Daoy (cell line): ENCODE data around the gene IFNA4. TPM values are rescaled to one million over a fixed set of nuclear protein-coding genes. Genes with fewer than 3 reads are reported as not detected.
"Not testable (repeated sequence)": the region's sequence is repeated elsewhere in the genome, so short reads cannot be mapped to it uniquely, and the experiment has no call there.

Experiments
- DNase-seq: peaks from one replicate; pipeline ENCODE4 v3.0.0-alpha.2; 2015; ENCODE audit warnings: low read depth
- total RNA-seq: library from RNA; depleted of rRNA; stranded (reverse); fragments of >200 nt; shearing (Covaris generic); gene quantifications from 2 replicates; pipeline ENCODE4 v1.2.3, GENCODE V29; 2014; rRNA removed

IFNA4 gene
- not detected in 2 replicates for total RNA-seq

DNA sequence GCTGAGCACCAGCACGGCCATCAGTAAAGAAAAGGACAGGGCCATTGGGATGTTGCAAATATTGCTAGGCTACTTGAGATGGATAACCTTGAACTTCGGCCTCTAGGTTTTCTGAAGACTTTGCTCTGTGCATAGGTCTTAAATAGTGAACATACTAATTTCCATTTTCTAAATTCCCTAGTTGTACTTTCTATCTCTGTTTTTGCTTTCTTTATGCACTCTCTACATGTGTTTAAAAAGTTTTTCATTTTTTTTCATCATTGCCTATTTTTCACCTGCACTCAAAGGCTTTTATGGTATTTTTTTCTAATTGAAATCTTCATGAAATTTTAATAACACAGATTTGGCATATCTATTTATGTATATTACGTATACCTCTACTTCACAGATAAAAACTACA, at the start of gene IFNA4:
Gene IFNA4 (minus strand): TSS at position 101 of the 400 bp plus-strand sequence. CDS start 56 bp downstream, at position 45.
- DNase-seq = not testable (repeated sequence)

DNA sequence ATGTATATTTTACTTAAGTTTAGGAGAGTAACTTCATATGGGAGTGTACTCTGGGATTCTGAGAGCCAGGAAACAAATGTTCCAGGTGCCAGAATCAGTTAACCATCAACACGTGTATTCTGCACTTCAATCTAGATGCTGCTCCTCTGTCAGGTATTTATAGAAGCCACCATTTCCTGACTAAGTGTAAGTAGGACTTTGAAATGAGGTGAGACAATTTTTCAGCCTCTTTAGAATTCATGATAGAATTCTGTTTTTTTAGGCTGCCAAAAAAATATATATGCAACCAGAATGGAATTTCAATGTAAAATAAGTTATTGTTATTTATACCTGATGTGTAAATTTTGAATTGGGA, 49.0 kb upstream of the IFNA4 start:
- DNase-seq = not testable (repeated sequence)

DNA sequence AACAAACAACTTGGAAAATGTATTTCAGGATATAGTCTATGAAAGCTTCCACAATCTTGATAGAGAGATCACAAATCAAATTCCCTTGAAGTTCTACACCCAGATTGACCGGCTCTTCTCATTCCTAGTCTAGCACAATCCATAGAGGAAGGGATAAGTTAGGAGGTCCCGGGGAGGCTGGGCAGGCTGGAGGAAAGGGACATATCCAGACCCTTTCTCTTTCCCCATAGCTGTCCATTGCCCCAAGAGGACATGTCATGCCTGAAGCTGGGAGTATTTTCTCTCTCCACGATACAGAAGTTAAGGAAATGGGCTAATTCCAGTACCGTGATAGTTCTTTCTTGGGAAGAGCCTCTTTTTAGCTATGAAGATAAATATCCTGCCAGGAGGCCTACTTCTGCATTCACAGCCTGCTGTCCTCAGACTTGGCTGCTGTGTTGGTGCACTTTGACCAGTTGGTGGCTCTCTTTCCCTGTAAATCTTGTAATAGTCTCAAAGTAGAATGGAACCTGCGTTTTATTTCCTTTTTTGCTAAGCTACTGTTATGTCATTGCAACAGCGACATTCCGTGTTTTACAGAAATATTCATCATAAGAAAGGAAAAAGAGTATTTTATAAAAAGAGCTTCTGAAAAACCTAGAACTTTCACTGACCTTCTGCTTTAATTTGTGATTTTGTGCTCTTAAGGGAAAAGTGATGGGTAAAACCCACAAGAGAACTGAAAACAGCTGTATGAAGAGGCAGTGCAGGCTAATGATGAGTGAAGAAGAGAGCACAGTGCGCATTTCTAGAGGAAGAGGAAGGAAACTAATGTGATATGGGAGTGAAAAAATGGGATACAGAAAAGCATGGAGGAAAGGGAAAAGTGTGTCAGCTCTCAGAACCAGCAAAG, 48.3 kb upstream of the IFNA4 start:
- not testable (repeated sequence) for DNase-seq

DNA sequence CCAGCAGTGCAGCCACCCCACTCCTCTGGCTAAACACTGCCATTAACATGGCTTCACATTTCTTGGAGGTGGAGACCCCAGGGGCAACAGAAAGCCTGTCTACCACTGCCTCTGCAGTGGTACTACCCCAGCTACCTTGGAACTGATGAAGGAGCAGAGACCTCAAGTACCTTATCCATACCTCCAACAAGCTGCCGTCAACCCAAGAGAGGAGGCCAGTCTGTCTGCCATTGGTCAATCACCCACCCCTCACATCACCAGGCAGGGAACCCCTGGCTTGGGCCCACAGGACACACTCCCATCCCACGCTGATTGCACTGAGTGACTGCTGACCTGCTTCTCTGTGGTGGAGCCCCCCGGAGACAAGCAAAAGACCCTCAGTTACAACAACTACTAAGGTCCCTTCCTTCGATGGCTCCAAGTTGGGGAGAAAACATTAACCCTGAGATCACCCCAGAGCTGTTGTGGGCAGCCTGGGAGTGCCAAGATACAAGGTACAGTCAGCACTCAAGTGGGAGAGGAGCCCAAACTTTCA, 46.8 kb upstream of the IFNA4 start:
- no peak for DNase-seq

DNA sequence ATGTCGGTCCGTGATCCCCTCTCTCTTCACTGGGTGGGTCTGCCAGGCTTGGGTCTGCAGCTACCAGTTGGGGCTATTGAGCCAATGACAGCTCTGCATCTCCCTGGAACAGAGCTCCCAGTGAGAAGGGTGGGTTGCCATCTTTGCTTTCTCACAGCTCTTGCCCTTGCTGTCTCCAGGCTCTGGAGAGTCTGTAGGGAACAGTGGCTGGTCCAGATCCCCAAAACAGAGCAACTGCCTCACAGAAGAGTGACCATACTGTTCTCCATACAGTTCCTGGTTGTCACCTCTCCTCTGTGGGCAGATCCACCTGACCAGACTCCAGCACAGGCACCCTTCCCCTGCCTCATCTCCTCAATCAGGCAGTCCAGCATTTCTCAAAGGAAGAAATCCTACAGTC, 45.9 kb upstream of the IFNA4 start:
- no peak for DNase-seq

DNA sequence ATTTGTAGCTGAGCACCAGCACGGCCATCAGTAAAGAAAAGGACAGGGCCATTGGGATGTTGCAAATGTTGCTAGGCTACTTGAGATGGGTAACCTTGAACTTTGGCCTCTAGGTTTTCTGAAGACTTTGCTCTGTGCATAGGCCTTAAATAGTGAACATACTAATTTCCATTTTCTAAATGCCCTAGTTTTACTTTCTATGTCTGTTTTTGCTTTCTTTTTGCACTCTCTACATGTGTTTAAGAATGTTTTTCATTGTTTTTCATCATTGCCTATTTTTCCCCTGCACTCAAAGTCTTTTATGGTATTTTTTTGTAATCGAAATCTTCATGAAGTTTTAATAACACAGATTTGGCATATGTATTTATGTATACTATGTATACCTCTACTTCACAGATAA, 40.7 kb upstream of the IFNA4 start, which contains the start of gene IFNA17:
Gene IFNA17 (minus strand): TSS at position 101 of the 400 bp plus-strand sequence. CDS start 49 bp downstream, at position 52.
- no peak for DNase-seq

DNA sequence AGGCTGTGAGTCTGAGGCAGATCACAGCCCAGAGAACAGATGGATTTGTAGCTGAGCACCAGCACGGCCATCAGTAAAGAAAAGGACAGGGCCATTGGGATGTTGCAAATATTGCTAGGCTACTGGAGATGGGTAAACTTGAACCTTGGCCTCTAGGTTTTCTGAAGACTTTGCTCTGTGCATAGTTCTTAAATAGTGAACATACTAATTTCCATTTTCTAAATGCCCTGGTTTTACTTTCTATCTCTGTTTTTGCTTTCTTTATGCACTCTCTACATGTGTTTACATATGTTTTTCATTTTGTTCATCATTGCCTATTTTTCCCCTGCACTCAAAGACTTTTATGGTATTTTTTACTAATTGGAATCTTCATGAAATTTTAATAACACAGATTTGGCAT, 29.8 kb upstream of the IFNA4 start, which contains the start of gene IFNA16:
Gene IFNA16 (minus strand): TSS at position 101 of the 400 bp plus-strand sequence. CDS start 6 bp downstream, at position 95.
- DNase-seq = not testable (repeated sequence)

DNA sequence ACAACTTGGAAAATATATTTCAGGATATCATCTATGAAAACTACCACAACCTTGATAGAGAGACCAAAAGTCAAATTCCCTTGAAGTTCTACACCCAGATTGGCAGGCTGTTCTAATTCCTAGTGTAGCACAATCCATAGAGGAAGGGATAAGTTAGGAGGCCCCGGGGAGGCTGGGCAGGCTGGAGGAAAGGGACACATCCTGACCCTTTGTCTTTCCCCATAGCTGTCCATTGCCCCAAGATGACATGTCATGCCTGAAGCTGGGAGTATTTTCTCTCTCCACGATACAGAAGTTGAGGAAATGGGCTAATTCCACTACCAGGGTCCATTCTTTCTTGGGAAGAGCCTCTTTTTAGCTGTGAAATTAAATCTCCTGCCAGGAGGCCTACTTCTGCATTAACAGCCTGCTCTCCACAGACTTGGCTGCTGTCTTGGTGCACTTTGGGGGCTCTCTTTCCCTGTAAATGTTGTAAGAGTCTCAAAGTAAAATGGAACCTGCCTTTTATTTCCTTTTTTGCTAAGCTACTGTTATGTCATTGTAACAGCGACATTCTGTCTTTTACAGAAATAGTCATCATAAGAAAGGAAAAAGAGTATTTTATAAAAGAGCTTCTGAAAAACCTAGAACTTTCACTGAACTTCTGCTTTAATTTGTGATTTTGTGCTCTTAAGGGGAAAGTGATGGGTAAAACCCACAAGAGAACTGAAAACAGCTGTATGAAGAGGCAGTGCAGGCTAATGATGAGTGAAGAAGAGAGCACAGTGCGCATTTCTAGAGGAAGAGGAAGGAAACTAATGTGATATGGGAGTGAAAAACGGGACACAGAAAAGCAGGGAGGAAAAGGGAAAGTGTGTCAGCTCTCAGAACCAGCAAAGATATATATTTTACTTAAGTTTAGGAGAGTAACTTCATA, 26.3 kb upstream of the IFNA4 start:
- not testable (repeated sequence) for DNase-seq

DNA sequence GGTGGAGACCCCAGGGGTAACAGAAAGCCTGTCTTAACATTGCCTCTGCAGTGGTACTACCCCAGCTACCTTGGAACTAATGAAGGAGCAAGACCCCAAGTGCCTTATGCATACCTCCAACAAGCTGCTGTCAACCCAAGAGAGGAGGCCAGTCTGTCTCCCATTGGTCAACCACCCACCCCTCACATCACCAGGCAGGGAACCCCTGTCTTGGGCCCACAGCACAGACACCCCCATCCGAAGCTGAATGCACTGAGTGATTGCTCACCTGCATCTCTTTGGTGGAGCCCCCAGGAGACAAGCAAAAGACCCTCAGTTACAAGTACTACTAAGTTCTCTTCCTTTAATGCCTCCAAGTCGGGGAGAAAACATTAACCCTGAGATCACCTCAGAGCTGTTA, 24.8 kb upstream of the IFNA4 start:
- DNase-seq = not testable (repeated sequence)

DNA sequence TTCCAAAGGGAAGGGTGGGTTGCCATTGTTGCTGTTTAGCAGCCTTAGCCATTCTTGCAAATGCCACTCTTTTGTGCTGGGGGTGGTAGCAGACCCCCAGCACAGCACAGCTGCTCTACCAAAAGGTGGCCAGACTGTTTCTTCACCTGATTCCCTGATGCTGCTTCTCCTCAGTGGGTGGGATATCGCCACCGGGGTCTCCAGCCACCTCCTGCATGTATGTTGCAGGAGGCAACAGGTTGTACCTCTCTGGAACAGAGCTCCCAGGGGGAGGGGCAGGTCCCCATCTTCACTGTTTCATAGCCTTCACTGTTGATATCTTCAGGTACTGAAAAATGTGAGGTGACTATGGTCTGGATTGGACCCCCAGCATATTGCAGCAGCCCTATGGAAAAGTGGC, 23.4 kb upstream of the IFNA4 start:
- DNase-seq = not testable (repeated sequence)

DNA sequence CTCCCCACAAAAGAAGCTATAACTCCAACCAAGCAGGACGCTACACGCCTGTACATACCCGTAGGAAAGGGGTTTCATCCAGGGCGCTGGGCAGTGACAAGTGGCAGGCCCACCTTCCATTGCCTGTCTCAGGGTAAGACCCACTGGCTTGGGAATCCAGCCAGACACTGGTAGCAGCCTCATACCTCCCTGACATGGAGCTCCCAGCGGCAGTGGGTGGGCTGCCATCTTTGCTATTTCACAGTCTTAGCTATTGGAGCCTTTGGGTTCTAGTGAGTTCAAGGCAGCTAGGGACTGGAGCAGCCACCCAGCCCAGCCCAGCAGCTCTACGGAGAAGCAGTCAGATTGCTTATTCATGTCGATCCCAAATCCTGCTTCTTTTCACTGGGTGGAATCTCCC, 22.9 kb upstream of the IFNA4 start:
- no peak for DNase-seq

DNA sequence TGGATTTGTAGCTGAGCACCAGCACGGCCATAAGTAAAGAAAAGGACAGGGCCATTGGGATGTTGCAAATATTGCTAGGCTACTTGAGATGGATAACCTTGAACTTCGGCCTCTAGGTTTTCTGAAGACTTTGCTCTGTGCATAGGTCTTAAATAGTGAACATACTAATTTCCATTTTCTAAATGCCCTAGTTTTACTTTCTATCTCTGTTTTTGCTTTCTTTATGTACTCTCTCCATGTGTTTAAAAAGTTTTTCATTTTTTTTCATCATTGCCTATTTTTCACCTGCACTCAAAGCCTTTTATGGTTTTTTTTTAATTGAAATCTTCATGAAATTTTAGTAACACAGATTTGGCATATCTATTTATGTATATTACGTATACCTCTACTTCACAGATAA, 19.7 kb upstream of the IFNA4 start, which contains the start of gene IFNA10:
Gene IFNA10 (minus strand): TSS at position 101 of the 400 bp plus-strand sequence. CDS start 46 bp downstream, at position 55.
- not testable (repeated sequence) for DNase-seq

DNA sequence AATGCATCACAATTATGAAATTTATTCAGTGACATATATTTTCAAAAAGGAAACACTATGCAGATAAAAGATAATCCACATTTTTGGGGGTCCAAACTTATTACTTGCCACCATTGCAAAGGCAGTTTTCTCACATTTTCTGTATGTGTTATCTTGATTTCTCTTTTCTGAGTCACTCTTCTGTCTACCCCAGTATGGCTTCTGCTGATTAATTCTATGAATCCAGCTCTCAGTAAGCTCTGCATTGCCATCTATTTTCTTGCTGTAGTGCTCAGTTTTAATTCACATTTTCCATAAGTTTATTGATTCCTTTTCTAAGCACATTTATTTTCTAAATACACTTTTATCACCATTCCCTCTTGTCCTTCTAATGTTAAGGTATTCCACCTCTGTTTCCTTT, 17.8 kb upstream of the IFNA4 start:
- DNase-seq = no peak

DNA sequence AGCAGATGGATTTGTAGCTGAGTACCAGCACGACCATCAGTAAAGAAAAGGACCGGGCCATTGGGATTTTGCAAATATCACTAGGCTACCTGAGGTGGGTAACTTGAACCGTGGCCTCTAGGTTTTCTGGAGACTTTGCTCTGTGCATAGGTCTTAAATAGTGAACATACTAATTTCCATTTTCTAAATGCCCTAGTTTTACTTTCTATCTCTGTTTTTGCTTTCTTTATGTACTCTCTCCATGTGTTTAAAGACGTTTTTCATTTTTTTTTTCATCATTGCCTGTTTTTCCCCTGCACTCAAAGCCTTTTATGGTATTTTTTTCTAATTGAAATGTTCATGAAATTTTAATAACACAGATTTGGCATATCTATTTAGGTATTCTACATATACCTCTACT, 14.7 kb upstream of the IFNA4 start, which contains the start of gene IFNA7:
Gene IFNA7 (minus strand): TSS at position 101 of the 400 bp plus-strand sequence. CDS start 40 bp downstream, at position 61.
- not testable (repeated sequence) for DNase-seq

DNA sequence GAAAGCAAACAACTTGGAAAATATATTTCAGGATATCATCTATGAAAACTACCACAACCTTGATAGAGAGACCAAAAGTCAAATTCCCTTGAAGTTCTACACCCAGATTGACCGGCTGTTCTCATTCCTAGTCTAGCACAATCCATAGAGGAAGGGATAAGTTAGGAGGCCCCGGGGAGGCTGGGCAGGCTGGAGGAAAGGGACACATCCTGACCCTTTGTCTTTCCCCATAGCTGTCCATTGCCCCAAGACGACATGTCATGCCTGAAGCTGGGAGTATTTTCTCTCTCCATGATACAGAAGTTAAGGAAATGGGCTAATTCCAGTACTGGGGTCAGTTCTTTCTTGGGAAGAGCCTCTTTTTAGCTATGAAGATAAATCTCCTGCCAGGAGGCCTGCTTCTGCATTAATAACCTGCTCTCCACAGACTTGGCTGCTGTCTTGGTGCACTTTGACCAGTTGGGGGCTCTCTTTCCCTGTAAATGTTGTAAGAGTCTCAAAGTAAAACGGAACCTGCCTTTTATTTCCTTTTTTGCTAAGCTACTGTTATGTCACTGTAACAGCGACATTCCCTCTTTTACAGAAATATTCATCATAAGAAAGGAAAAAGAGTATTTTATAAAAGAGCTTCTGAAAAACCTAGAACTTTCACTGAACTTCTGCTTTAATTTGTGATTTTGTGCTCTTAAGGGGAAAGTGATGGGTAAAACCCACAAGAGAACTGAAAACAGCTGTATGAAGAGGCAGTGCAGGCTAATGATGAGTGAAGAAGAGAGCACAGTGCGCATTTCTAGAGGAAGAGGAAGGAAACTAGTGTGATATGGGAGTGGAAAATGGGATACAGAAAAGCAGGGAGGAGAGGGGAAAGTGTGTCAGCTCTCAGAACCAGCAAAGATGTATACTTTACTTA, 7.7 kb upstream of the IFNA4 start:
- not testable (repeated sequence) for DNase-seq

DNA sequence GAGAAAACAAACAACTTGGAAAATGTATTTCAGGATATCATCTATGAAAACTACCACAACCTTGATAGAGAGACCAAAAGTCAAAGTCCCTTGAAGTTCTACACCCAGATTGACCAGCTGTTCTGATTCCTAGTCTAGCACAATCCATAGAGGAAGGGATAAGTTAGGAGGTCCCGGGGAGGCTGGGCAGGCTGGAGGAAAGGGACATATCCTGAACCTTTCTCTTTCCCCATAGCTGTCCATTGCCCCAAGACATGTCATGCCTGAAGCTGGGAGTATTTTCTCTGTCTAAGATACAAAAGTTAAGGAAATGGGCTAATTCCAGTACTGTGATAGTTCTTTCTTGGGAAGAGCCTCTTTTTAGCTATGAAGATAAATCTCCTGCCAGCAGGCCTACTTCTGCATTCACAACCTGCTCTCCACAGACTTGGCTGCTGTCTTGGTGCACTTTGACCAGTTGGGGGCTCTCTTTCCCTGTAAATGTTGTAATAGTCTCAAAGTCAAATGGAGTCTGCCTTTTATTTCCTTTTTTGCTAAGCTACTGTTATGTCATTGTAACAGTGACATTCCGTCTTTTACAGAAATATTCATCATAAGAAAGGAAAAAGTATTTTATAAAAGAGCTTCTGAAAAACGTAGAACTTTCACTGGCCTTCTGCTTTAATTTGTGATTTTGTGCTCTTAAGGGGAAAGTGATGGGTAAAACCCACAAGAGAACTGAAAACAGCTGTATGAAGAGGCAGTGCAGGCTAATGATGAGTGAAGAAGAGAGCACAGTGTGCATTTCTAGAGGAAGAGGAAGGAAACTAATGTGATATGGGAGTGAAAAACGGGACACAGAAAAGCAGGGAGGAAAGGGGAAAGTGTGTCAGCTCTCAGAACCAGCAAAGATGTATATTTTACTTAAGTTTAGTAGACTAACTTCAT, 4.3 kb downstream of the IFNA4 start:
- not testable (repeated sequence) for DNase-seq

DNA sequence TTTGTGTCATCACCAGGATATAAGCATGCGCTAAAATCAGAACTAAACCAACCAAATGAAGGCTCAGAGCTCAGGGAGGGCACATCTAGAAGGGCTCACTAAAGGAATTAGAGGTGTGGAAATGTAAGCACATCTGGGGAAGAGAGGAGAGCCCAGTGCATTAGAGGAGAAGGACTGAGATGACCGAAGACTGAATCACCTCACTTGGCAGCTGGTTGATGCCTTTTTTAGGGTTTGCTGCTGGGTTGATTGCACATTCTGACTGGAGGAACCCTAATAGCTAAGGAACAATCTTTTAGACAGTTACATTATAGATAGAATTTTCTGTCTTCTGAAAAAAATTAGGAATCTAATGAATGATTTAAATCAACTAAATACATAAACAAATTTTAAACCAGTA, 12.7 kb downstream of the IFNA4 start:
- no peak for DNase-seq

DNA sequence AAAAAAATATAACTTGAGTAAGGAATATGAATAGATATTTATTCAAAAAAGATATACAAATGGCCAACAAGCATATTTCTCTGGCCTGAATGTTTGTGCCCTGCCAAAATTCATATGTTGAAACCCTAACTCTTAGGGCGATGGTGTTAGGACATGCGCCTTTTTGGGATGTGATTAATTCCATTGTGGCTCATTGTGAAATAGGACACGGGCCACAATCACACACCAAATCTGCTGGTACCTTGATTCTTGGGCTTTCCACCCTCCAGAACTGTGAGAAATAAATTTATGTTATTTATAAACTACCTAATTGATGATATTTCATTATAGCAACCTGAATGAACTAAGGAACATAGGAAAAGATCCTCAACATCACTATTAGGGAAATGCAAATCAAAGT, 15.2 kb downstream of the IFNA4 start:
- no peak for DNase-seq

DNA sequence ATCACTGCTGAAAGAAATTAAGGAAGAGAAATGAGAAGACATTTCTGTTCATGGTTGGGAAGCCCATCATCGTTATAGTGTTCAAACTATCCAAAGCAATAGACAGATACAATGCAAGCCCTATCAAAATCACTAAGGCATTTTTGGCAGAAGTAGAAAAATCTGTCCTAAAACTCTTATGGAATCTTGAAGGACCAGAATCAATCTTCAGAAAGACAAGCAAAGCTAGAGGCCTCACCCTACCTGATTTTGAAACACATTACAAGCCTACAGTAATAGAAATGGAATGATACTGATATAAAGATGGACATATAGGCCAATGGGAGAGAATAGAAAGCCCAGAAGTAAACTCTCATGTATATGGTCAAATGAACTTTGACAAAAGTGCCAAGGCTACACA, 16.0 kb downstream of the IFNA4 start:
- DNase-seq = no peak
